Natural killer cell (primary cell): ENCODE data around the gene HCST. TPM values are rescaled to one million over a fixed set of nuclear protein-coding genes. Genes with fewer than 3 reads are reported as not detected.

Experiments
- ATAC-seq, 3 donors: fragments of 150-1000 bp in 2 of 3; fragments of 200-7000 bp in 1 of 3; cut with Tn5 transposase; 1 replicate in 1 of 3; 2 replicates in 2 of 3; pipeline ENCODE4 v1.10.0; 2021; ENCODE audit warnings: mild to moderate bottlenecking in 2 of 3, moderate library complexity in 2 of 3
- DNase-seq, 2 donors: peaks; one replicate each; pipeline versions ENCODE4 v3.0.0 to v3.0.0-alpha.2; 2013 to 2021; ENCODE audit warnings: mixed read lengths in 1 of 2
- H3K27ac ChIP-seq: one replicate; pipeline ENCODE4 v1.5.1; 2013; ENCODE audit warnings: mild to moderate bottlenecking, low read length
- H3K27me3 ChIP-seq: one replicate; pipeline ENCODE4 v1.6.1; 2013; ENCODE audit warnings: low read length; ENCODE audit not compliant: control insufficient read depth, insufficient read depth
- H3K36me3 ChIP-seq: one replicate; pipeline ENCODE4 v1.6.1; 2013; ENCODE audit warnings: low read length; ENCODE audit not compliant: control insufficient read depth, insufficient read depth
- H3K4me1 ChIP-seq: one replicate; pipeline ENCODE4 v1.6.1; 2013; ENCODE audit warnings: low read length; ENCODE audit not compliant: control insufficient read depth, insufficient read depth
- H3K4me3 ChIP-seq: one replicate; pipeline ENCODE4 v1.5.1; 2013; ENCODE audit warnings: low read length
- H3K9me3 ChIP-seq: one replicate; pipeline ENCODE4 v1.6.1; 2013; ENCODE audit warnings: low read length; ENCODE audit not compliant: control insufficient read depth, insufficient read depth
- H3K27ac Mint-ChIP-seq, 2 donors: one replicate each; pipeline ENCODE4 v1.8.0; 2022; ENCODE audit warnings: mild to moderate bottlenecking in 2 of 2, mixed read lengths in 2 of 2, moderate library complexity in 1 of 2
- H3K27me3 Mint-ChIP-seq, 2 donors: one replicate each; pipeline ENCODE4 v1.8.0; 2022; ENCODE audit warnings: low read depth in 2 of 2, mixed read lengths in 2 of 2
- H3K36me3 Mint-ChIP-seq: one replicate; pipeline ENCODE4 v1.8.0; 2022; ENCODE audit warnings: mixed read lengths
- H3K4me1 Mint-ChIP-seq, 2 donors: one replicate each; pipeline ENCODE4 v1.8.0; 2022; ENCODE audit warnings: mixed read lengths in 2 of 2
- H3K4me3 Mint-ChIP-seq: one replicate; pipeline ENCODE4 v1.8.0; 2022; ENCODE audit warnings: mild to moderate bottlenecking, moderate library complexity, mixed read lengths
- H3K9me3 Mint-ChIP-seq, 2 donors: one replicate each; pipeline ENCODE4 v1.8.0; 2022; ENCODE audit warnings: mixed read lengths in 2 of 2
- WGBS: methylation state at CpG from one replicate; pipeline ENCODE4 v1.1.7; 2013; ENCODE audit warnings: missing lambda C conversion rate; ENCODE audit not compliant: insufficient coverage; 5-methylcytosine and 5-hydroxymethylcytosine counted together
- intact Hi-C: fragments of 100-400 bp; cut with micrococcal nuclease; formaldehyde crosslinking; loops from one replicate; pipeline ENCODE4 v1.14.2; 2022
- total RNA-seq, 4 donors: library from RNA; stranded (reverse); fragments of 120-200 nt in 1 of 4; gene quantifications; one replicate each; pipeline versions ENCODE4 v1.2.3 to v1.2.4, GENCODE V29; 2013 to 2022
- TF ChIP-seq, protein P1 (sequence below): fragments of 200-600 bp; IDR thresholded peaks from one replicate; pipeline ENCODE4 v1.8.0; 2022; ENCODE audit warnings: antibody characterized with exemption

The HCST gene
- total RNA-seq, 3 donors from 2014 or later (not counting 1 experiment from before 2014, with no cell fraction given) = 281 to 307 (median 296) TPM

DNA sequence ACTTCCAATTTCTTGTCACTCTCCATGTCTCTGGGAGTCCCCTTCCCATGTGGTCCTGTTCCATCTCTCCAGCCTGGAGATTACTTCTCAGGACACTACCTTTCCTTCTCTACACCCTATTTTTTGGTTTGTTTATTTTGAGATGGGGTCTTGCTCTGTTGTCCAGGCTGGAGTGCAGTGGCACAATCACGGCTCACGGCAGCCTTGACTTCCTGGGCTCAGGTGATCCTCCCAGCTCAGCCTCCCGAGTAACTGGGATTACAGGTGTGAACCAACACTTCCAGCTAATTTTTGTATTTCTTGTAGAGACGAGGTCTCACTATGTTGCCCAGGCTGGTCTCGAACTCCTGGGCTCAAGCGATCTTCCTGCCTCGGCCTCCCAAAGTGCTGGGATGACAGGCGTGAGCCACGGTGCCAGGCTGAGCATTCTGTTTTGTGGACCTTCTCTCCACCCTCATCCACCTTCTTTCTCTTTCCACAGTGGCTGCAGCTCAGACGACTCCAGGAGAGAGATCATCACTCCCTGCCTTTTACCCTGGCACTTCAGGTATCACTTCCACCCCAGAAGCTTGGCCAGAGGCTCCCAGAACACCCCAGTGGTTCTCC is 644 bp downstream of the HCST start:
- intact Hi-C loops = loop anchor here (1.0 to 10.0 kb wide), 3 partner anchors 20 to 158 kb away; partner anchors contain the start of genes IGFLR1, LIN37, PSENEN and U2AF1L4
- Mint-ChIP-seq H3K36me3 (no peaks in the 10 kb centered on the region), H3K27me3 (no peaks in the 10 kb centered on the region), H3K9me3 (no peaks in the 10 kb centered on the region), H3K27ac (peak overlapping the region; percentile 90 to 97), H3K4me1 (peaks cover 62 to 84% of the 10 kb centered on the region in 2 donors), H3K4me3 (peak overlapping the region; percentile 92)
- ATAC-seq = no peak
- WGBS = 36% methylated on average over 10 of the region's 10 CpGs
- H3K27me3 ChIP-seq = no peaks in the 10 kb centered on the region
- TF ChIP-seq, protein P1, sequence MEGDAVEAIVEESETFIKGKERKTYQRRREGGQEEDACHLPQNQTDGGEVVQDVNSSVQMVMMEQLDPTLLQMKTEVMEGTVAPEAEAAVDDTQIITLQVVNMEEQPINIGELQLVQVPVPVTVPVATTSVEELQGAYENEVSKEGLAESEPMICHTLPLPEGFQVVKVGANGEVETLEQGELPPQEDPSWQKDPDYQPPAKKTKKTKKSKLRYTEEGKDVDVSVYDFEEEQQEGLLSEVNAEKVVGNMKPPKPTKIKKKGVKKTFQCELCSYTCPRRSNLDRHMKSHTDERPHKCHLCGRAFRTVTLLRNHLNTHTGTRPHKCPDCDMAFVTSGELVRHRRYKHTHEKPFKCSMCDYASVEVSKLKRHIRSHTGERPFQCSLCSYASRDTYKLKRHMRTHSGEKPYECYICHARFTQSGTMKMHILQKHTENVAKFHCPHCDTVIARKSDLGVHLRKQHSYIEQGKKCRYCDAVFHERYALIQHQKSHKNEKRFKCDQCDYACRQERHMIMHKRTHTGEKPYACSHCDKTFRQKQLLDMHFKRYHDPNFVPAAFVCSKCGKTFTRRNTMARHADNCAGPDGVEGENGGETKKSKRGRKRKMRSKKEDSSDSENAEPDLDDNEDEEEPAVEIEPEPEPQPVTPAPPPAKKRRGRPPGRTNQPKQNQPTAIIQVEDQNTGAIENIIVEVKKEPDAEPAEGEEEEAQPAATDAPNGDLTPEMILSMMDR = no peak
- H3K27ac ChIP-seq = peak overlapping the region; percentile 97
- H3K36me3 ChIP-seq = peaks cover 11% of the 10 kb centered on the region
- peak in 1 of 2 donors; percentile 38 for DNase-seq
- peaks cover 87% of the 10 kb centered on the region for H3K4me1 ChIP-seq
- no peaks in the 10 kb centered on the region for H3K9me3 ChIP-seq
- H3K4me3 ChIP-seq = peak overlapping the region; percentile 74

DNA sequence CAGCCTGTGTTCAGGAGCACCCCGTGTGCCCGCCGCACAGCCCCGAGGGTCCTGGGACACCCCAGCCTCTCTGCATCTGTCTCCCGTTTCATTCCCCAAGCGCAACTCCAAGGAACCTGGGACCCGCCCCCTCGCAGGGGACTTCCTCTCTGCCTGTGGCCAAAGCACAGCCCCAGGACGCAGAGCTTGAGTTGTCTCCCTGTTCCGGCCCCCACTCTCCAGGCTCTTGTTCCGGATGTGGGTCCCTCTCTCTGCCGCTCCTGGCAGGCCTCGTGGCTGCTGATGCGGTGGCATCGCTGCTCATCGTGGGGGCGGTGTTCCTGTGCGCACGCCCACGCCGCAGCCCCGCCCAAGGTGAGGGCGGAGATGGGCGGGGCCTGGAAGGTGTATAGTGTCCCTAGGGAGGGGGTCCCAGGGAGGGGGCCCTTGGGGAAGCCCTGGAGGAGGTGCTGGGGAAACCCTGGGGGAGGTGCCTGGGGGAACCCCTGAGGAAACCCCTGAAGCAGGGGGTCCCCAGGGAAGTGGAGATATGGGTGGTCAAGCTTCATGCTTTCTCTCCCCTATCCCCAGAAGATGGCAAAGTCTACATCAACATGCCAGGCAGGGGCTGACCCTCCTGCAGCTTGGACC is 1.3 kb downstream of the HCST start:
- DNase-seq (peak; percentile 88 to 95), ATAC-seq (peak; percentile 56 to 77 (median 65))
- peak overlapping the region; percentile 74 for H3K4me3 ChIP-seq
- TF ChIP-seq, protein P1 = no peak
- peaks cover 11% of the 10 kb centered on the region for H3K36me3 ChIP-seq
- WGBS = 0% methylated on average over 24 of the region's 24 CpGs
- no peaks in the 10 kb centered on the region for H3K27me3 Mint-ChIP-seq
- H3K27ac Mint-ChIP-seq = peak overlapping the region; percentile 90 to 97
- H3K4me3 Mint-ChIP-seq = peak overlapping the region; percentile 92
- H3K9me3 ChIP-seq = no peaks in the 10 kb centered on the region
- H3K27ac ChIP-seq = peak overlapping the region; percentile 97
- H3K27me3 ChIP-seq = no peaks in the 10 kb centered on the region
- intact Hi-C loops = loop anchor here (1.0 to 10.0 kb wide), 3 partner anchors 21 to 159 kb away; partner anchors contain the start of genes IGFLR1, LIN37, PSENEN and U2AF1L4
- peaks cover 67 to 80% of the 10 kb centered on the region in 2 donors for H3K4me1 Mint-ChIP-seq
- no peaks in the 10 kb centered on the region for H3K9me3 Mint-ChIP-seq
- no peaks in the 10 kb centered on the region for H3K36me3 Mint-ChIP-seq
- peaks cover 87% of the 10 kb centered on the region for H3K4me1 ChIP-seq

DNA sequence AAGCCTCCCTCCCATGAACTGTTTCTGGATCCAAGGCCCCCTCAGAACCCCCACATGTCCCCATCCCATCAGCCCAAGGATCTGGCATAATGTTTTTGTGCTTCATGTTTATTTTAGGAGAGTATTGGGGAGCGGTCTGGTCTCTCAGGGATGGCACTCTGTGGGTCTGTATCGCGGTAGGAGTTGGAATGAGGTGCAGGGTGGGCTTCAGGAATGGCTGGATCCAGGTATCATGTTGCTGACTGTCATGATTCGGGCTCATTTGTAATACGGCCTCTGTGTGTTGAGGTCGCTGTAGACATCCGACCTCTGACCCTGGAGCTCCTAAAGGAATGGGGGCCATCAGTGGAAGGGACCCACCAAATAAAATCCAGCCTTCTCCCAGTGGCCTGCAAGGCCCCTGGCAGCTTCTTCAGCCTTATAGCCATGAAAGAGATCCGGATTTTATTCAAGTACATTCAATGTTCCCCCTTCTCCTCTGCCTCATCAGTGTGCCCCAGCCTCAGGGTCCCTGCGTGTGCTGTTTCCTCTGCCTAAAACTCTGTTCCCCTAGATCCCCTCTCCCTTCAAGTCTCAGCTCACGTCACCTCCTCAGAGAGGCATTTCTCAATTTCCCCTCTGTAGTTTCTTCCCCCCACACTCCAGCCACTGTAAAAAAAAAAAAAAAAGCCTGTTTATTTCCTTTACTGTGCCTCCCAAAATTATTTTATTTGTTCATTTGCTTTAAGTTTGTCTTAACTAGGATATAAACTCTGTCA is 2.2 kb downstream of the HCST start:
- 77% methylated on average over 10 of the region's 10 CpGs for WGBS
- Histone ChIP-seq H3K36me3 (peaks cover 11% of the 10 kb centered on the region), H3K27me3 (no peaks in the 10 kb centered on the region), H3K27ac (peak overlapping the region; percentile 97), H3K4me3 (no peak overlapping the region), H3K9me3 (no peaks in the 10 kb centered on the region), H3K4me1 (peaks cover 90% of the 10 kb centered on the region)
- Mint-ChIP-seq H3K9me3 (no peaks in the 10 kb centered on the region), H3K27me3 (no peaks in the 10 kb centered on the region), H3K36me3 (no peaks in the 10 kb centered on the region), H3K4me3 (peak overlapping the region; percentile 79), H3K27ac (peak overlapping the region; percentile 90 to 97), H3K4me1 (peaks cover 75 to 83% of the 10 kb centered on the region in 2 donors)
- intact Hi-C loops = loop anchor here (10.0 kb wide), 1 partner anchor 160 kb away; the partner anchor contains the start of genes IGFLR1, LIN37, PSENEN and U2AF1L4
- TF ChIP-seq, protein P1 = no peak
- no peak for ATAC-seq
- DNase-seq = no peak
